ENCODE data around the gene FNDC10. TPM values are rescaled to one million over a fixed set of nuclear protein-coding genes. Genes with fewer than 3 reads are reported as not detected.

The FNDC10 gene
- total and polyA plus RNA-seq, 9 of the 15 experiments (the other 6 are each of a cell fraction or from before 2014, with no cell fraction given): 0.08 to 6.3 (median 1.6) TPM

DNA sequence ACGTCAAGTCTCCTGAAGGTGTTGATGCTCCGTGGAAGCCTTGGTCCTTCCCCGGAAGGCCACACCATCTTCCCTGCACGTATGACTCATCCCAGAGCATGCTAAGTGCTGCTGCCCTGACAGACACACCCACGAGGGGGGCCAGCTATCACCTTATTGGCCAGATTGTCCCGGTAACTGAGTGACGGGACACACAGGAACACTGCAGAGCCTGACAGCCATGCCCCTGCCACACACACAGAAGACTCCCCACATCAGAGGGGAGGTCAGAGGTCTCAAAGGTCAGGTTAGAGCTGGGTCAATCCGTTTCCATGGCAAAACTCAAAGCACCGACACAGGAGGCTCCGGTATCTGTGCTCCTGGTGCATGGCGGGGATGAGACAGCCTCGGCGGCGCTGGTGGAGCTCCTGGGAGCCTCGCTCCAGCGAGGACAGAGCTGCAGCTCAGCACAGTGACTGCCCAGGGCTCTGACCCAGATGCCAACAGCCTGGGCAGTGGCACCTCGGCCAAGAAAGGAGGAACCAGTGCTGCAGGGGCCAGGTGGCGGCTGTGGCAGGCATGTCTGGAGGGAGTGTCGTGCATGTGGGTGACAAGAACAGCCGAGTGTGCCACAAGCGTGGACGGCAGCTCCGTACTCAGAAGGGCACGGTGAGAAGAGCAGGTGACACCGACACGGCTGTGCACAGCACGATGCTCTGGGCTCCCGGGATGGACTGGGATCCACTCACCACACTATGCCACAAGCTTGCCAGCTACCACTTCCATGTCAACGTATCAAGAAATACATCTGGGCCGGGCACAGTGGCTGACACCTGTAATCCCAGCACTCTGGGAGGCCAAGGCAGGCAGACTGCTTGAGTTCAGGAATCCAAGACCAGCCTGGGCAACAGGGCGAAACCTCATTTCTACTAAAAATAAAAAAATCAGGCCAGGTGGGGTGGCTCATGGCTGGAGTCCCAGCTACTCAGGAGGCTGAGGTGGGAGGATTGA lies 44.7 kb downstream of the FNDC10 start (continued):
- TF ChIP-seq ZNF699 (CRISPR knock-in tag; IDR thresholded peaks at IDR 0.05; ENCODE audit: insufficient replicate concordance) (no peak), HLTF (IDR thresholded peaks at IDR 0.05) (no peak), ARID2 (IDR thresholded peaks at IDR 0.05) (no peak), NEUROD1 (IDR thresholded peaks at IDR 0.05; ENCODE audit: borderline replicate concordance, low read depth, low read length, partially characterized antibody) (no peak), ARNT (IDR thresholded peaks at IDR 0.05) (no peak), BHLHE40 (IDR thresholded peaks at IDR 0.05; ENCODE audit: low read length) (no peak), ZNF311 (CRISPR knock-in tag; IDR thresholded peaks at IDR 0.05) (no peak), SMAD4 (CRISPR knock-in tag; conservative IDR thresholded peaks at IDR 0.05) (no peak), RAD51 (IDR thresholded peaks at IDR 0.05; ENCODE audit: borderline replicate concordance, low read depth) (no peak), ZKSCAN3 (CRISPR knock-in tag; IDR thresholded peaks at IDR 0.05) (no peak), ADNP (tag; IDR thresholded peaks at IDR 0.05) (no peak), ZNF507 (tag; conservative IDR thresholded peaks at IDR 0.05) (no peak), RBM14 (IDR thresholded peaks at IDR 0.05; ENCODE audit: borderline replicate concordance, insufficient read depth, low read depth, low read length) (no peak), BCOR (IDR thresholded peaks at IDR 0.05) (no peak), PTBP1 (IDR thresholded peaks at IDR 0.05; ENCODE audit: low read depth, low read length) (no peak), NR2C1 (IDR thresholded peaks at IDR 0.05) (no peak), NR2C1 (tag; IDR thresholded peaks at IDR 0.05) (0 out of 2 replicates have a peak, but pooled peaks have one; percentile 33), JUN (IDR thresholded peaks at IDR 0.05; ENCODE audit: borderline replicate concordance, low read depth, low read length) (peak; percentile 70; the same call in 1 of the 2 replicates), JUN (CRISPR knock-in tag; IDR thresholded peaks at IDR 0.05; ENCODE audit: borderline replicate concordance) (no peak), MAZ (CRISPR knock-in tag; conservative IDR thresholded peaks at IDR 0.05 in 1 of 2, IDR thresholded peaks at IDR 0.05 in 1 of 2) (no peak)
- TF ChIP-seq, protein P1, sequence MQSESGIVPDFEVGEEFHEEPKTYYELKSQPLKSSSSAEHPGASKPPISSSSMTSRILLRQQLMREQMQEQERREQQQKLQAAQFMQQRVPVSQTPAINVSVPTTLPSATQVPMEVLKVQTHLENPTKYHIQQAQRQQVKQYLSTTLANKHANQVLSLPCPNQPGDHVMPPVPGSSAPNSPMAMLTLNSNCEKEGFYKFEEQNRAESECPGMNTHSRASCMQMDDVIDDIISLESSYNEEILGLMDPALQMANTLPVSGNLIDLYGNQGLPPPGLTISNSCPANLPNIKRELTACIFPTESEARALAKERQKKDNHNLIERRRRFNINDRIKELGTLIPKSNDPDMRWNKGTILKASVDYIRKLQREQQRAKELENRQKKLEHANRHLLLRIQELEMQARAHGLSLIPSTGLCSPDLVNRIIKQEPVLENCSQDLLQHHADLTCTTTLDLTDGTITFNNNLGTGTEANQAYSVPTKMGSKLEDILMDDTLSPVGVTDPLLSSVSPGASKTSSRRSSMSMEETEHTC (IDR thresholded peaks at IDR 0.05): no peak
- TF ChIP-seq, protein P2, sequence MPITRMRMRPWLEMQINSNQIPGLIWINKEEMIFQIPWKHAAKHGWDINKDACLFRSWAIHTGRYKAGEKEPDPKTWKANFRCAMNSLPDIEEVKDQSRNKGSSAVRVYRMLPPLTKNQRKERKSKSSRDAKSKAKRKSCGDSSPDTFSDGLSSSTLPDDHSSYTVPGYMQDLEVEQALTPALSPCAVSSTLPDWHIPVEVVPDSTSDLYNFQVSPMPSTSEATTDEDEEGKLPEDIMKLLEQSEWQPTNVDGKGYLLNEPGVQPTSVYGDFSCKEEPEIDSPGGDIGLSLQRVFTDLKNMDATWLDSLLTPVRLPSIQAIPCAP (CRISPR knock-in tag; IDR thresholded peaks at IDR 0.05; ENCODE audit: borderline replicate concordance): no peak
- TF ChIP-seq, protein P3, sequence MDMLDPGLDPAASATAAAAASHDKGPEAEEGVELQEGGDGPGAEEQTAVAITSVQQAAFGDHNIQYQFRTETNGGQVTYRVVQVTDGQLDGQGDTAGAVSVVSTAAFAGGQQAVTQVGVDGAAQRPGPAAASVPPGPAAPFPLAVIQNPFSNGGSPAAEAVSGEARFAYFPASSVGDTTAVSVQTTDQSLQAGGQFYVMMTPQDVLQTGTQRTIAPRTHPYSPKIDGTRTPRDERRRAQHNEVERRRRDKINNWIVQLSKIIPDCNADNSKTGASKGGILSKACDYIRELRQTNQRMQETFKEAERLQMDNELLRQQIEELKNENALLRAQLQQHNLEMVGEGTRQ (CRISPR knock-in tag; IDR thresholded peaks at IDR 0.05): peak; percentile 1; the same call in 1 of the 2 replicates
- TF ChIP-seq, protein P4, sequence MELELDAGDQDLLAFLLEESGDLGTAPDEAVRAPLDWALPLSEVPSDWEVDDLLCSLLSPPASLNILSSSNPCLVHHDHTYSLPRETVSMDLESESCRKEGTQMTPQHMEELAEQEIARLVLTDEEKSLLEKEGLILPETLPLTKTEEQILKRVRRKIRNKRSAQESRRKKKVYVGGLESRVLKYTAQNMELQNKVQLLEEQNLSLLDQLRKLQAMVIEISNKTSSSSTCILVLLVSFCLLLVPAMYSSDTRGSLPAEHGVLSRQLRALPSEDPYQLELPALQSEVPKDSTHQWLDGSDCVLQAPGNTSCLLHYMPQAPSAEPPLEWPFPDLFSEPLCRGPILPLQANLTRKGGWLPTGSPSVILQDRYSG (tag; conservative IDR thresholded peaks at IDR 0.05; ENCODE audit: low read depth): no peak

Measured in K562 (cell line).